AG04450 (cell line): ENCODE measurements around the gene SLC10A7. TPM values are rescaled to one million over a fixed set of nuclear protein-coding genes. Genes with fewer than 3 reads are reported as not detected.

Source experiments
- CTCF ChIA-PET: fragments of 300-600, 350-600 bp; formaldehyde crosslinking; extraction: SDS; loops from one replicate; lab custom pipeline; 2022; ENCODE audit warnings: antibody characterized with exemption, inconsistent platforms; lab: Charles Lee
- POLR2A ChIA-PET: fragments of 350-600 bp; formaldehyde crosslinking; extraction: SDS; loops from one replicate; lab custom pipeline; 2021; ENCODE audit warnings: antibody characterized with exemption, inconsistent platforms; lab: Yijun Ruan, JAX
- DNase-seq: peaks from one replicate; pipeline ENCODE4 v3.0.0-alpha.2; 2011; ENCODE audit warnings: low read depth, low spot score
- H3K27ac ChIP-seq: one replicate; pipeline ENCODE4 v1.5.1; 2012; ENCODE audit warnings: low read depth, low read length, control low read depth
- H3K27me3 ChIP-seq: one replicate; pipeline ENCODE4 v1.6.0; 2012; ENCODE audit warnings: low read length; ENCODE audit not compliant: control insufficient read depth, insufficient read depth
- H3K4me3 ChIP-seq: 2 replicates; pipeline ENCODE4 v1.5.1; 2011; ENCODE audit warnings: mild to moderate bottlenecking, low read depth, low read length, control low read depth
- H3K9me3 ChIP-seq: 2 replicates; pipeline ENCODE4 v1.5.1; 2012; ENCODE audit warnings: low read length; ENCODE audit not compliant: control insufficient read depth, insufficient read depth
- polyA plus RNA-seq: library from polyadenylated mRNA; depleted of rRNA; stranded (reverse); fragments of >200 nt; gene quantifications from 2 replicates; pipeline ENCODE4 v1.2.3, GENCODE V29; 2011
- TF ChIP-seq, protein P1 (sequence below): IDR thresholded peaks from 2 replicates; pipeline ENCODE4 v1.5.1; 2011; ENCODE audit warnings: low read depth, low read length, control low read depth, inconsistent platforms

The SLC10A7 gene
- polyA plus RNA-seq, 1 experiment, result 13.8 TPM

DNA sequence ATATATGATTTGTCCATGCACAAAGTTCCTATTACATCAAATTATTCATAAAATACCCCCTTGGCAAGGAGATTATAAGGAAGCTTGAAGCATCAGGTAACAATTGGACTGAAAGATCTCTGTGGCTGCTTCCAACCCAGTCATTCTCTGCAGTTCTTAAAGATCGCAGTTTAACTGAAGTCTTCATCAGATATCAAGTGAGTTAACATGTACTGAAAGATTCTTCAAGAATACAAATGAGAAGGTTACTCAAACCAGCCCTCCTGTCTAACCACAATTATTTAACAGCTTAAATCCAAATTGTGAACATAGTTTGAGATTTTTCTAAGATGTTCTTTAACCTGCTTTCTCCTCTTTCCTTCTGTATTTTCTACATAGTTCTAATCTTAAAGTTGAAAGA lies 56.1 kb downstream of the SLC10A7 start:
- H3K9me3 ChIP-seq, result no peaks in the 10 kb centered on the region
- H3K27me3 ChIP-seq, result no peaks in the 10 kb centered on the region
- ChIA-PET POLR2A (no interaction called here), CTCF (no interaction called here)
- no peak overlapping the region for H3K4me3 ChIP-seq
- DNase-seq, result no peak
- H3K27ac ChIP-seq, result no peak overlapping the region
- TF ChIP-seq, protein P1, sequence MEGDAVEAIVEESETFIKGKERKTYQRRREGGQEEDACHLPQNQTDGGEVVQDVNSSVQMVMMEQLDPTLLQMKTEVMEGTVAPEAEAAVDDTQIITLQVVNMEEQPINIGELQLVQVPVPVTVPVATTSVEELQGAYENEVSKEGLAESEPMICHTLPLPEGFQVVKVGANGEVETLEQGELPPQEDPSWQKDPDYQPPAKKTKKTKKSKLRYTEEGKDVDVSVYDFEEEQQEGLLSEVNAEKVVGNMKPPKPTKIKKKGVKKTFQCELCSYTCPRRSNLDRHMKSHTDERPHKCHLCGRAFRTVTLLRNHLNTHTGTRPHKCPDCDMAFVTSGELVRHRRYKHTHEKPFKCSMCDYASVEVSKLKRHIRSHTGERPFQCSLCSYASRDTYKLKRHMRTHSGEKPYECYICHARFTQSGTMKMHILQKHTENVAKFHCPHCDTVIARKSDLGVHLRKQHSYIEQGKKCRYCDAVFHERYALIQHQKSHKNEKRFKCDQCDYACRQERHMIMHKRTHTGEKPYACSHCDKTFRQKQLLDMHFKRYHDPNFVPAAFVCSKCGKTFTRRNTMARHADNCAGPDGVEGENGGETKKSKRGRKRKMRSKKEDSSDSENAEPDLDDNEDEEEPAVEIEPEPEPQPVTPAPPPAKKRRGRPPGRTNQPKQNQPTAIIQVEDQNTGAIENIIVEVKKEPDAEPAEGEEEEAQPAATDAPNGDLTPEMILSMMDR, result no peak

DNA sequence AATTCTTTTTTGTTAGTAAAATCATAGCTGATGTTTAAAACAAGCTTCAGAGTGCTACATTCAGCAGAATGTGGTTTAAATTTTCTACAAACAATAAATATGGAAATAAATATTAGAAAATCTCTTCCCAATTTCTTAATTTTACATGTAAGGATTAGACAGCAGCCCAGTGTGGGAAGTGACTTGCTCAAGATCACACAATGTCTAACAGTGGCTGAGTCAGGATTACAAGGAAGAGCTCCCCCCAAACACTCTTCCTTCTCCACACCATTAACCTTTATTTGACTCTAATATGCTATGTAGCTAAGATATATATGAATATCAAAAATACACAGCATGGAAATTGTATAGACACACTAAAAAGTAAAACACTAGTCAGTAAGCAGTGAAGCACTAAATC lies 59.5 kb downstream of the SLC10A7 start:
- POLR2A ChIA-PET, result no interaction called here
- no peak overlapping the region for H3K27ac ChIP-seq
- CTCF ChIA-PET, result interaction anchor here (0.6 to 1.3 kb wide), 3 partner anchors 122 to 920 kb away, joined by 3 read pairs; no protein-coding TSS in a partner anchor
- TF ChIP-seq, protein P1, result no peak
- DNase-seq, result no peak
- no peaks in the 10 kb centered on the region for H3K27me3 ChIP-seq
- H3K9me3 ChIP-seq, result no peaks in the 10 kb centered on the region
- no peak overlapping the region for H3K4me3 ChIP-seq

DNA sequence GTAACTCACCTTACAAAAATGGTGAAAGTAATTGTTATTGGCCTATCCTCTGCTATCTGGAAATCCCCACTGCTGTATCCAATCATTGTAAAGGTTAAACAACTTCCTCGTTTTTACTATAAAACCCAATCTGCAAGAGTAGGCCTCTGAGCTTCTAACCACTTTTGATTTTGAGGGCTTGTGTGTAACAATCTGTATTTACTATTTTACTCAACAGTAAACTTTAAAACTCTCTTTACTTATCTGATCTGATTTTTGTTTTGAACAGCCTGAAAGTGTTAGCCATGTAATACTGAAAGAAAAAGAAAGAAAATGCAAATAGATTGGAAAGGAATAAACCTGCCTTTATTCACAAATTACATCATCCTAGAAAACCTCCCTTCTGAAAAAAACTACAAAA lies 63.1 kb downstream of the SLC10A7 start:
- ChIA-PET CTCF (no interaction called here), POLR2A (no interaction called here)
- no peak overlapping the region for H3K4me3 ChIP-seq
- H3K27me3 ChIP-seq, result no peaks in the 10 kb centered on the region
- H3K27ac ChIP-seq, result no peak overlapping the region
- no peak for DNase-seq
- no peaks in the 10 kb centered on the region for H3K9me3 ChIP-seq
- TF ChIP-seq, protein P1, result no peak

DNA sequence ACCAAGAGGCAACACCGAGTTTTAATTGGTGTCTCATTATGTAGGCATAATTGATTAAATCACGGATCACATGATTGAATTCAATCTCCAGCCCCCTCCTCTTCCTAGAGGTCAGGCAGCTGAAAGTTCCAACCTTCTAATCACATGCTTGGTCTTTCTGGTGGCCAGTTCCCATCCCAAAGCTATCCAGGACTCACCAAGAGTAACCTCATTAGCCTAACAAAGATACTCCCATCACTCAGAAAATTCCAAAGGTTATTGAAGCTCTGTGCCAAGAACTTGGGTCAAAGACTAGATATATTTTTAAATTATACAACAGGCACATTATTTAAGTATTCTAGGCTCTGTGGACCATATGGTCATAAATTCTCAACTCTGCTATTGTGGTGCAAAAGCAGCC lies 65.1 kb downstream of the SLC10A7 start:
- no peaks in the 10 kb centered on the region for H3K9me3 ChIP-seq
- no peaks in the 10 kb centered on the region for H3K27me3 ChIP-seq
- no peak overlapping the region for H3K4me3 ChIP-seq
- no peak overlapping the region for H3K27ac ChIP-seq
- DNase-seq, result no peak
- TF ChIP-seq, protein P1, result no peak
- ChIA-PET POLR2A (no interaction called here), CTCF (no interaction called here)

DNA sequence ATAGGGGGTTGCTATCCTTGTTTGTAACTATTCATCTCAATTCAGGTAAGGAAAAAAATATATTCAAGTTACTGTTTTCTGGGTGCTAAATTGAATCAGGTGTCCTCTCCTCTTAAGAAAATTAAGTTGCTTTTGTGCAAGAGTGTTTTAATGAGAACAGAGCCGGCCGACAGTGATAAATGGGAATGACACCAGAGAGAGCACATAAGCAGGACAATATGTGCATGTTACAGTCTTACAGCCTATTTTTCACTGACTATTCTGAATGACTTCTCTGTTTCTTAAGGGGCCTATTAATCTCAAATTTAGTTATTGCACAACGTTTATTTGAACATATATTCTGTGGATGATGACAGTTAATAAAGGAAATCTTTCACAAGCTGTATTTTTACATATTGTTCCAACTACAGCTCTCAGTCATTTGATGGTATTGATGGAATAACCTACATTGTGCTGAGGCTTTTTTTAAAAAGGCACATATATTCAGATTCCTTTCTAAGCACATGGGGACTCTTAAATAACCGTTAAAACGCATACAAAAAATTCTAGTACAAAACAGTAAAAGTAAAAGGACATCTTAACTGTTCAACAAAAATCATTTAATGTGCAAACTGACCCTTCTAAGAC lies 68.4 kb downstream of the SLC10A7 start:
- ChIA-PET CTCF (interaction anchor here (0.6 kb wide), 1 partner anchor 550 kb away, joined by 3 read pairs; no protein-coding TSS in a partner anchor), POLR2A (no interaction called here)
- TF ChIP-seq, protein P1, result no peak
- DNase-seq, result no peak
- no peak overlapping the region for H3K27ac ChIP-seq
- no peaks in the 10 kb centered on the region for H3K9me3 ChIP-seq
- no peaks in the 10 kb centered on the region for H3K27me3 ChIP-seq
- no peak overlapping the region for H3K4me3 ChIP-seq
